ENCODE measurements around the gene NEDD8.

The NEDD8 gene

DNA sequence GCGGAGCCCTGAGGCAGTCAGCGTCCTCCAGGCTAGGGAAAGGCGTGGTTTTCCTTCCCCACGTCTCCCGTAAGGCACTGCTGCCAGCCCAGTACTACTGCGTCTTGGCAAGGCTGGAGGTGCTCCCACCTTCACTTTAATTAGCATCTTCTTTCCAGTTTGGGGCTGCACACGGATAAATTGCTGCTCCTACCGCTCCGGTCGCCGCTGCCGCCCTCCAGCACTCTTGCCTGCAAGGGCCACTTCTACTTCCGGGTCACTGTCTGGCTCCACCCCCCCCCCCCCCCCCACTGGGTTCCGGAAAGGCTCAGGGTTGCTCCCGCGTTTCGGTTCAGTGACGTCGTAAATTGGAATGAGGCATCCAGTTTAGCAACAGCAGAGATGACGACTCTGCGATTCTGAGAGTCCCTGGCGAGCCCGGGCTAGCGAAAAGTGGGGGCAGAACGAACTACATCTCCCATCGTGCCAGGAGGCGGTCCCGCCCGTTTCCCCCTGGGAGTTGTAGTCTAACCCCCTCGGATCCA lies at the start of gene NEDD8:
TSS of gene NEDD8 (minus strand) at position 247 of the 524 bp plus-strand sequence. CDS start at position 147, 100 bp downstream.
- DNase-seq = peak; percentile 75

DNA sequence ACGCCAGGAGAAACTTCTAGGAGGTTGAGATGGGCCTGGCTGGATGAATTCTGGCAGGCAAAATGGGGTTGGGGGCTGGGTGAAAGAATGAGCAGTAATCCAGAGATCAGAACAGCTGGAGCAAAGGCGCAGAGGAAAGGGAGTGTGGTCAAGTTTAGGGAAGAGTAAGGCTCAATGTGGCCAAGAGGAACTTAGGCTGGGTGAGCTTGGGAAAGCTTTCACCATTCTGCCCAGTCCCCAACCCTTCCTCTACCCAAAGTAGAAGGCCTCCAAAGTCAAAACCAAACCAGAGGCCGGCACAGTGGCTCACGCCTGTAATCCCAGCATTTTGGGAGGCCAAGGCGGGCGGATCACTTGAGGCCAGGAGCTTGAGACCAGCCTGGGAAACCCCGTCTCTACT lies 49.5 kb upstream of the NEDD8 start:
- DNase-seq = no peak

DNA sequence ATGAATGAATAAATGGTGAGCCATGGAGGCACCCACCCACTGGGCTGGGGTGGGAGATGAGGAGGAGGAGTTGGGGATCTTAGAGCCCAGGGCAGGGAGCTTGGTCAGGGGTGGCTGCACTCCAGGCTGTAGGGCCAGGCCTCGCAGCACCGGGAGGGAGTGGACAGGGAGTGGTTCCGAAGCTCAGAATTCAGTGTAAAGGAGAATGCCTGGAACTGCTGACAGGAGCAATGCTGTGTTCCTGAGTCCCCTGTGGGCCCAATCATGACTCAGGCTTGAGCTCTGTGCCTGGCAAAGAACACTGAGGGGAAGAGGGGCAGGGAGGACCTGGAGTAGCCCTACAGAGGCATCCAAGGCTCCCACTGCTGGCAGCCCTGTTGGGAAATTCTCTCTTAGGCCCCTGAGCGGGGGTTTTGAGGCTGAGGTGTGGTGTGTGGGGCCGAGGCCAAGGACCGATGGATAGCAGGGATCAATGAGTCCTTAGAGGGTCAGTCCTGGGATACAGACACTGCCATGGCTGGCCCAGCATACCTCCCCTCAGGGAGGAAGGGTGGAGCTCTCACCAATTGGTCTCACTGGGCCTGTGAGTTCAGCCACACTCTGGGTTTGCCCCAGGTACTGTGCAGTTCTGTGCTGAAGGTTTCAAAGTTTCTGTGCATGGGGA lies 48.8 kb upstream of the NEDD8 start:
- no peak for DNase-seq

DNA sequence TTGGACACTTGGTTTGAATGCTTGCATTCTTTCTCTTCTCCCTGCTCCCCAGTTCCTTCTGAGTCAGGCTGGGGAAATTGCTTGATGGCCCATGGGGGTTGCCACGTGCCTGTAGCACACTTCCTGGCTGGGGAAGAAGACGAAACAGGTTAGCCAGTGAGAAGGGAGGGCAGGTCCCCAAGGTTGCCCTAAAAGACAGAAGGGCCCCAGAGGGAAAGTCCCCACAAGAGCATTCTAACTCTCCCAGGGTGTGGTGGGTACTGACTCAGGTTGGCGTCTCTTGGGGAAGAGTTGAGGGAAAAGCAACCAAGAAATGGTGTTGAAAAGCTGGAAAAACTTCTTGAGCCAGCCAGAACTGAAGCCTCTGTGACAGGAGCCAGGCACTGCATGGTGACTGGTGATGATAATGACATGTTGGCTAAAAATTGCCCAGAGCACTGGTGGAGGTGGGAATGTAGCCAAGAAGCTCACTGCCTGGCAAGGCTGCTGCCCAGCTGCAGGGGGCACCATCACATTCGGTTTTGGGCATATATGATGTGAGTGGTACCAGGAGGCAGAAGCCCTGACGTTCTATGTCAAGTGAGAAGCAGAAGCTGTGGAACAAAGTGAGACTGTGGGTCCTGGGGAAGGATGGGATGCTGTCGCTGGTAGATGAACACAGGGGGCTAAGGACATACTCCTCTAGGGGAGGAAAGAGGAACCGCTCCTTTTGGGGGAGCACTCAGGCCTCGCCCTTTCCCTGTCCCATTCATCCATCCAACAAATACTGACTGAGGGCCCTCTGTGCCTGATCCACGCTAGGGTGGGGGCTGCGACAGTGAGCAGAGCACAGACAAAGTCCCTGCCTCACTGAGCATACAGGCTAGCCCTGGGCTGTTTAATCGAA lies 47.4 kb upstream of the NEDD8 start:
- DNase-seq = no peak

DNA sequence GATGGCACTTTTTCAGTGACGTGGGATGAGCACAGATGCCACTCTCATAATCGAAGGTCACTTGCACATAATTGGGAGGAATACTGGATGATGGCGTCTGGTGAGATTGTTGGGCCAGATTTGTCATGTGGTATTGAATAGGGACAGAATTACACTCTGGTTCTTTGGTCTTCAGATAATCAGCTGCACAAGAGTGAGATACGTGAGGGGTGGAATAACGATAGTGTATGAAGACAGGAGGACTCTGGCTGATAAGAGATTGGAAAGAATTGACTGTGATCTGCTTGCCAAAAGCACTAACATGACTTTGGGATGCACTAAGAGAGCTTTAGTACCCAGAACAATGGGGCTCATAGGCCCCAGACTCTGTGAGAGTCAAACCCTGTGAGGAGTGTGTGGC lies 46.3 kb upstream of the NEDD8 start:
- DNase-seq = no peak

DNA sequence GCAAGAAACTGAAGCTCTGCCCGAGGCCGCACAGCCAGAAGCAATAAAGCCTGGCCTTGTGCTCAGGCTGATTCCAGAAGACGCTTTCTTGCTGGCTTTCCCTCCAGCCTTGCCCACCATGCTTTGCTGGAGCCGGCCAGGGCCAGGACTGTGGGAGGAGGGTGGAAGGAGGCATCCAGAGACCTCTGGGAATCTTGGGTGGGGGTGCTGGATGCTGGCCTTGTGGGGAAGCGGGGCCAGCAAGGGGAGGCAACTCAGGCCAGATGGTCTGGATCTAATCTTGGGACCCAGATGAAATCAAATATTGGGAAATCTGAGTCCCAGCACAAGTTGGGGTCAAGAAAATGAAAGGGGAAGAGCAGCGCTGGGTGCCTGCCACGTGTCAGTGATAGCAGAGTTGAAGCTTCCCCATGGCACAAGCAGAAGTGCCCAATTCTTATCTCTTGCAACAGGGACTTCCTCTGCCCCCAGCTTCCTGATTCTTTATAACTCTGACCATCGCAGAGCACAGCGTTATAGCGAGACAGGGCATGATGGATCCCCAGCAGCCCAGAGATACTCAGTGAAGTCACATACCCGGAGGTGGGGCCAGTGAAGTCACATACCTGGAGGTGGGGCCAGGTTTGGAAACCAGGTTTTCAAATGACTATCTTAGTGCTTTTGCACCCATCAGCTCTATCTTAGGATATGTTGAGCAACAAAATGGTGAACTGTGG lies 45.6 kb upstream of the NEDD8 start:
- DNase-seq = no peak

DNA sequence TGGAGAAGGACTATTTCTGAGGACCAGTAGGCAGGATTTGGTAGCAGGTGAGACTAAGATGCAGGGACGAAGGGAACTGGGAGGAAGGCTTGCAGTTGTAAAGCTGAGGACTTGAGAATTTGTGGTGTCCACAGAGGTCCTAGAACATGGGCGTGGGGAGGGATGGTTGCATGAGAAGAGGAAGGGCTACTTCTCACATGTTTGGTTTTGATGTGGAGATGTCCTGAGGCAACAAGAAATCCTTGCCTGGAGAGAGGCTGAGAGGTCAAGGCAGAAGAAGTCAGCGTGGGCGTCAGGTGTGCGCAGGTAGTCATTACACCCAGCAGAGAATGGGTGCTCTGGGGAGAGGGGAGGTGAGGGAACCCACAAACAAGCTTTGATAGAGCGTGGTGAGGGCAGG lies 44.9 kb upstream of the NEDD8 start:
- no peak for DNase-seq

DNA sequence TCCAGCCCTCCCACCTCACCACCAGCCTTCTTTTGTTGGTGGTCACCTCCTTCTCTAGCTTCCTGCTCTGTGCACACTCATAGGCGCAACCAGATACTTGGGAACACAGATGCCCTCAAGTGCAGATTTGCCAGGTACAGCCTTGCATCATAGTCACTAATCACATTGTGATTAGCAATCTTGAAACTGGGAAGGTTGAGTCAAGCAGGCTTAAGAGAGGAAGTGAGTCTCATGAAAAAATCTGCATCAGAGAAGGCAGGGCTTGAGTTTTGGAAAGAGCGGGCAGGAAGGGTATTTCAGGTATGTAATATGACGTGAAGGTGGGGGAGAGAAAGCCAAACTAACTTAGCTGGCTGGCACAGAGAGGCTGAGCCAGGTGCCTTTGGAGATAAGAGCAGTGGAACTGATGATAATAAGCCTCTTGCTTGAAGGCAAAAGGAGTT lies 42.0 kb upstream of the NEDD8 start:
- no peak for DNase-seq

DNA sequence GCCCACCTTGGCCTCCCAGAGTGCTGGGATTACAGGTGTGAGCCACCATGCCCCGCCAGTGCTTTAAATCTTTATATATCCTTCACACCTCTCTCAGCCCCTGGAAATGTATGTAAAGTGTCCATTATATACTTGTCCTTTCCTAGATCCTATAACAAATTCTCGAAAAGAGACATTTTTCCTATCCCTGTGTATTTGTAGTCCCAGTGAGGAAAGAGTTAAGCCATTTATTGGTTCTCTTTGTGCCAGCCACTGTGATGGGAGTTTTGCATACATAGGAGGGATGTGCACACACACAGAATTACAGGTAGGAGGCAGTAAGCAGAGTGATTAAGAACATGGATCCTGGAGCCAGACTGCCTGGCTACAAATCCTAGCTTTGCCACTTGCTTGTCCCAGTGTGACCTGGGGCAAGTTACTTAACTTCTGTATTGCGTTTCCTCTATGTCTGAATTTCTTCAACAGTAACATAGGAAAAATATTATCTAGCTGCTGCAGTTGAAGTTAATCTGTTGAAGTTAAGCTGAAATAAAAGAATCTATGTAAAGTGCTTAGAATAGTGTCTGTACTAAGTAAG lies 41.3 kb upstream of the NEDD8 start:
- DNase-seq = no peak

DNA sequence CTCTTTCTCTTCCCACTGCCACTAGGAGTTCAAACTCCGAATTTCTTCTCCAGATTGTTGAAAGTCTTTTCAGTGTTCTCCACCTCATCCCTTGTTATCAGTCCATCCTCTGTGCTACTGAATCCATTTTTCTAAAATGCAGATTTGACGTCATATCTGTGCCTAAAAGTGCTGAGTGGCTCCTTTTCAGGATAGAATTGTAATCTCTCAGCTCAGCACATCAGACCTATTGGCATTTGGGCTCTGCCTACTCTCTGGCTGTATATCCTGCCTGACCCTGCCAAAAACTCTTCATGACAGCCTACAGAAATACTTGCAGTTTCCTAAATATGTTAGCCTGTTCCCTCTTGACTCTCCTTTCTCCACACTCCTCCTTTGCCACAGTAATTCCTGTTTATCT lies 40.3 kb upstream of the NEDD8 start:
- no peak for DNase-seq

DNA sequence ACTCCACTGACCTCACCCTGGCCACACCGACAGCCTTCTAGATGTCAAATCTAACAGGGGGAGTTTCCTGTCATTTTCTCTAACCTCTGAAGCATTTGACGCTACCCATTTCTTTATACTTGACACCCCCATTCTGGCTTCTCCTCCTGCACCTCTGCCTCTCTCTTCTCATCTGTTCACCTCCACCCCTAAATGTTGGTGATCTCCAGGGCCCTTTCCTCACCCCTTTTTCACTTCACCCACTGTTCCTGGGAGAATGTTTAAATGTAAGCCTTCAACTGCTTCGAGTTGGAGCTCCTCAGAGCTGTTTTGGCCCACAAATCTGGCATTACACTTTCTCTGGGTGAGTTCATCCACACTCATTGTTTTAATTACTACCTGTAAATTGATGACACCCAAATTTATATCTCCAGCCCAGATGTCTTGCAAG lies 39.7 kb upstream of the NEDD8 start:
- DNase-seq = no peak

DNA sequence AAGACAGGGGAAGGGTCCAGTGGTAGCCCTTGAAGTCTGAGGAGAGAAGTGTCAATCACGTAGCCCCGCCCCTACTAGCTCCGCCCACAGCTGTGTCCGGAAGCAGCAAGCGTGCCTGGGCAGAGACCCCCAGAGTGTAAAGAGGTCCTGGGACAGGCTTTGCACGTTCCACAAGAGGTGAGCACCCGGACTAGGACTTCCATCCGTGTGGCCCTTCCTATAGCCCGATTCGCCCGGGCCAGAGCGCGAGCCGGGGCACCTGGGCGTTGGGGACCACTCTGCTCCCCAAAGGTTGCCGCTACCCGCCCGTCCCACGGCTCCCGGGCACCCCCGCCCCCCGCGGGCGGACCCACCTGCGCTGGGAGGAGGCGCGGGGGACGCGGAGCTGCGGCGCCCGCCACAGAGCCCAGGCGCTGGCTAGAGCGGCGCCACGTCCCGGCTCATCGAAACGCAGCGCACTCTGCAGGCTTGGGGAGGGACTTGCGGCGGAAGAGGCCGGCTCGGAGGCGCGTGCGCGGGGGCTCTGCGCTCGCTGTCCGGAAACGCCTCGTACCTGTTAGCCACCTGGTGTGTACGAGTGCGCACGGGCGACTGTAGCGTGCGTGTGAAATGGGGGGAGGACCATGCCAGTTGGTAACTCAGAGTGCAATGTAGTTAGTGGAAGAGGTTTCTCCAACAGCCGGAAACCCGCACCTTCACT lies 39.1 kb upstream of the NEDD8 start, which contains the start of gene RABGGTA:
TSS of gene RABGGTA (minus strand) at position 464 of the 700 bp plus-strand sequence. CDS start 482 bp downstream, outside the sequence.
- DNase-seq = peak; percentile 96

DNA sequence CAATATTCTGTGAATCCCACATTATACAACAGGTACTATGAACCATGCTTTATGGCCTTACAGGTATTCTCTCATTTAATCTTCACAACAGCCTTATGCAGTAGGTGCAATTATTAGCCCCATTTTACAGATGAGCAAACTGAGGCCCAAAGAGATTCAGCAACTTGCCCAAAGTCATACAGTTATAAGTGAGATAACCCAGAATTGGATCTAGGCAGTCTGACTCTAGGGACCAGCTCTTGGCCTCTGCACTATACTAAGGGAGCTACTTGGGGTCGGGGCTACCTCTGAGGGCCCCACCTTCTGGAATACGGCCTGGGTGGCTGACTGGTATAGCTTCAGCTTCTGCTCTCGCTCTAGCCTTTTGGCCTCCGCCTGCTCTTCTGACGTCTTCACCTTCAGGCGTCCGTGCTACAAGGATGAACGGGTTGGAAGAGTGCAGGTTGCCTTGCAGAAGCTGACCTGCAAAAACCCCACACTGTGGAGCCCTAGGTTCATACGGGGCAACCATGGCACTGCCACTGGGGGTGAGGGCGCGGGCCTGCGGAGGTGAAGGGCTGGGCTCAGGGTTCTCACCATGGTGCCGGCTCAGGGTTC lies 38.5 kb upstream of the NEDD8 start:
- no peak for DNase-seq

DNA sequence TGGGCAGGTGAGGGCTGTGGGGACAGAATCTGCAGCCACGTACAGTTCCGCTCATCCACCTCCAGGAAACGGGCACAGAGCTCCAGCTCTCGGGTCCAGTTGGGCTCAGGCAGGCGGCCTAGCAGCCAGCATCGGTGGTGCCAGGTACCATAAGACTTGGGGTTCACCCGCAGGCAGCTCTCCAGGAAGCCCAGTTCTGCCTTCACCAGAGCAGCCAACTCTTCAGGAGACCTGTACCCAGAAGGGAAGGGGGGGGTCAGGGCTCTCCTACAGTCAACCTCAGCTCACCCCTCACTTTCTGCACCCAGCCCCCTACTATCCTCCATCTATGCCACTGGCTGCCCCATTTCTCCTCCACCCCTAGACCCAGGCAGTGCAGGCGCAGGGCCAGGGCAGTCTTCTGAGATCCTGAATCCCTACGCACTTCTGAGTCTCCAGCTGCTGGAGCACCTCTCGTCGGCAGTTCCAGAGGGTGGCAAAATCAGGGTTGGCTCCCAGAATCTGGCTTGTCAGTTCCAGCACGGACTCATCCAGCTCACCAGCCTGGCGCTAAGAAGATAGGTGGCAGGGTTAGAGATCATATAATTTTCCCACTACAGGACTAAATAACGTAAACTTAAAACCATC lies 37.9 kb upstream of the NEDD8 start:
- DNase-seq = no peak

DNA sequence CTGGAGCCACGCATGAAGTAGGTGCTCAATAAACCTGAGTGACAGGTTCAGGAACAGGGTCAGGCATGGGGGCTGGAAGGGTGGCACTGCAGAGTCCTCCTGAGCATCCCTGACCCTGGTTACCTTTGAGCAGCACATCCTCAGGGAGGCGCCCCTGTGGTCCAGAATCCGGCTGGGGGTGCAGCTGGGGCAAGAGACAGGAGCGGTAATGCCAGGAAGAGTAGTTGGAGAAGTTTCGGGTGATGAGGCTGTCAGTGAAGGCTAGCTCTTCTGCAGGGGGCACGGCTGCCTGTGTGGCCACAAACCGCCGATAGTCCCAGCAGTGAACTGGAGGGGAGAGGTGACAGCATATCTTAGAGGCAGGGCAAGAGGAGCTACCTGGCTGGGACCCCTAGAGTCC lies 37.2 kb upstream of the NEDD8 start:
- no peak for DNase-seq

DNA sequence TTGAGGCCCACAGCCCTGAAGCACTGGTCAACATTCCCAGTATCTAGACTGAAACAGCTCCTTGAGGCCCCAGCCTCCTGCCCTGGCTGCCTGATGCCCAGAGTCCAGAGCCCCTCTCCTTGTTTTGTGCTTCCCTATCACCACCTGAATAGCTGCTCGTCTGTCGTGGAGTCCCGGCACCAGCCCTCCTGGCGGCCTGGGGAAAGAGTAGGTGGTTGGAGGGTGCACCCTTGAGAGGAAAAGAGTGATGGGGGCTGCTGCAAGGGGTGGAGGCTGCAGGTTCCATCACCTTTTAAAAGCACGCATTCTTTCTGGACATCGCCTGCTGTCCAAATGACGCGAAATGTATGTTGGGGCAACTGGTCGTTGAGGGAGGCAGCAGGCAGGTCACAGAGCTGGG lies 36.1 kb upstream of the NEDD8 start:
- DNase-seq = no peak

DNA sequence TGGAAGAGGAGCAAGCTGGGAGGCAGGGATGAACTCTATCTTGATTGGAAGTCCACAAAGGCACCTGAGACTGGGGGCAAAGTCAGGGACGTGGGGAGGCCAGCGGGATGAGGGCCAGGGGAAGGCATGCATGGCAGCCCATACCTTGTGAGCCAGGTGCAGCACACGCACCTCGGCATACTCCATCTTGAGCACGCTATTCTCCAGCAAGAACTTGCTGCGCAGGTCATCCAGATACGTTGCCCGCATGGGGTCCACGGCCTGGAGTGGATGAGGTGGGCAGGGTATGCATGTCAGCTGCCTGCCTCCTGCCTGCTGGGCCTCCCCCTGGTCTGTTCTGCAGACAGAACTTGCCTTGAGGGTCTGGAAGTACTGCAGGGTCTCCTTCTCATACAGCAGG lies 35.3 kb upstream of the NEDD8 start:
- DNase-seq = no peak

DNA sequence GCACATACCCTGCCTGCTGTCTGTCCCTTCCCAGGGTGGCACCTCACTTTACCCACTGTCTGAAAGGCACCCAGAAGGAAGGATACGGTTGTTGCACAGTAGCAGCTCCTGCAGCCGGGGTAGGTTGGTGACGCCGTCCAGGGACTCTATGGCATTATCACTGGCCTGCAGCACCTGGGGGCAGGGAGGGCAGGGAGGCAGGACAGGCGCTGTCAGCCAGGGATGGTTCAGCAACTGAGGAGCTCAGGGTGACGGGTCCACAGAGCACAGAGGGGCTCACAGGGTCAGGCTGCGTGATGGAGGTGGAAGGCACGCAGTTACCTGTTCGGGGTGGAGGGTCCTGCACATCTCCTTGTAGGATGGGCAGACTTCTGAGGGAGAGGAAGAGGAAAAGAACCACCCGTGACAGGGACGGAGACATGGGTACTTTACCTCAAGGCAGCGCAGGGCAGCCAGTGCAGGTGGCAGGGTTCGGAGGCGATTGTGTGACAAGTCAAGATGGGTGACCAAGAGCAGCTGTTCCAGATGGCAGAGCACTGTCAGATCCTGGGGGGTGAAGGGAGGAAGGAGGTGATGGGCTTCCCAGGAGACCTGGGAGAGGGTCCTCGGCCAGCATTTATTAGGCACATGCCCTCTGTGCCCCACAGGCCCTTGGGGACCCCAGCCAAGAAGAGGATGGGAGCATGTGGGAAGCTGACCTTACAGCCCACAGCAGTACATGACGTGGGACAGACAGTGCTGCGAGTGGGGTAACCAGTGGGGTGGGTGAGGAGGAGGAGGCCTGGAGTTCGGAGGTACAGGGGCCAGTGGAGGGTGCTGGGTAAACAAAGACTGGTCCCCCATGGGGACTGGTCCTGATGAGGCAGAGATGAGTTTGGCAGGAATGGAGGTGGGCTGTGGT lies 34.4 kb upstream of the NEDD8 start:
- DNase-seq = no peak

DNA sequence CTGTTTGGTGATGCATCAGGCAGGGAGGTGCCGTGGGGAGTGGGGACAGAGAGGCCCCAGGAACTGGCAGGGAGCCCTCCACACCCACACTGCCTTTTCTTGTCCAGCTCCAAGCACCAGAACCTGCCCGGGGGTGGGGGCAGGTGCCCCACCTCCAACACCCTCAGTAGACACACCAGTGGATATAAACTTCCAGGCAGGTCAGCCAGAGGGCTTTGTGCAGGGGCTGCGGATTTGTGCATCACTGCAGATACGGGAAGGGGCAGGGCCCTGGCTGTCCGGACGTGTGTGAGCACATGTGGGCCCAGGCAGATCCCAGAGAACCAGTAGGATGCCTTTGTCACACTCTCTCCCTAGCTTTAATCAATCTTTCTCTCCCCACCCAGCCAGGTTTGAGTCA lies 32.1 kb upstream of the NEDD8 start:
- no peak for DNase-seq

DNA sequence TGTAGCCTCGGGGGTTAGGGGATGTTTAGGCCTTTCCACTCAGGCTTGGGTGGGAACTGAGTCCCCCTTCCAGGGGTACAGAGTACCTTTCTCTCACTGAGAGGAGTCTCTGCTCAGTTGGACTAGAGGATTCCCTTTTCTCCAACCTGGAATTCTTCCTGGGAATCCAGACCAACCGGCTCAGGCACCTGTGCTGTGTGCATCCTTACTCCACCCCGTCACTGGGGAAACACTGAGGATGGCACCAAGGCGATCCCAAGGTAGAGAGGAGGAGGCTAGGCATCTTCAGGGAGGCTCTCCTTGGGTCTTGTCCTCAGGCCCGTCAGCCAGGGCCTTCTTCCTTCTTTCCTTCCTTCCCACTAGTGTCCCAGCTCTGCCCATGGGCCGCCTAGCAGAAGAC lies 31.7 kb upstream of the NEDD8 start:
- no peak for DNase-seq
